Stimulated activated CD4-positive, alpha-beta T cell treated with anti-CD3 and anti-CD28 coated beads, TNF-alpha, amount 100 ng/mL, for 48 hours (primary cell): Measurements from ENCODE around the gene CBL.

ENCODE experiments used
- DNase-seq, 3 donors: peaks; one replicate each; pipeline ENCODE4 v3.0.0-alpha.2; 2020; ENCODE audit warnings: low read depth in 3 of 3

CBL gene

GRCh38 chr11:119334174-119334930 is 128.2 kb downstream of the CBL start, which contains the start of gene RNF26:
Gene RNF26, plus strand, starts transcription at chr11:119334527. Its CDS starts 596 bp downstream, at chr11:119335123.
- DNase-seq, result peak; percentile 89 to 91 (median 91)

- no peak for DNase-seq
Measured at GRCh38 chr11:119335091-119335654, 129.0 kb downstream of the CBL start.

- no peak for DNase-seq
Measured at GRCh38 chr11:119335655-119336543, 129.8 kb downstream of the CBL start.

- no peak for DNase-seq
Measured at GRCh38 chr11:119336744-119337469, 130.8 kb downstream of the CBL start.

GRCh38 chr11:119337581-119338317 is 131.6 kb downstream of the CBL start:
- no peak for DNase-seq

- peak in 2 of 3 donors; percentile 61 to 62 for DNase-seq
Measured at GRCh38 chr11:119338318-119338890, 132.3 kb downstream of the CBL start.

- DNase-seq, result no peak
Measured at GRCh38 chr11:119338965-119339588, 132.9 kb downstream of the CBL start.

GRCh38 chr11:119339589-119340334 is 133.6 kb downstream of the CBL start:
- DNase-seq, result no peak

- no peak for DNase-seq
Measured at GRCh38 chr11:119340335-119341221, 134.4 kb downstream of the CBL start, which contains the start of gene C1QTNF5. Gene C1QTNF5, minus strand, starts transcription at chr11:119340883. Its CDS starts 486 bp downstream, at chr11:119340397.

GRCh38 chr11:119341222-119342022 is 135.3 kb downstream of the CBL start:
- DNase-seq, result no peak

- no peak for DNase-seq
Measured at GRCh38 chr11:119342023-119342300, 135.8 kb downstream of the CBL start.

- DNase-seq, result no peak
Measured at GRCh38 chr11:119342362-119343130, 136.4 kb downstream of the CBL start.

GRCh38 chr11:119343726-119344125 is 137.6 kb downstream of the CBL start:
- no peak for DNase-seq

GRCh38 chr11:119344291-119345010 is 138.3 kb downstream of the CBL start:
- DNase-seq, result no peak

- DNase-seq, result no peak
Measured at GRCh38 chr11:119345685-119346084, 139.5 kb downstream of the CBL start.

GRCh38 chr11:119346605-119347004 is 140.5 kb downstream of the CBL start, which contains the start of gene MFRP:
Gene MFRP, minus strand, starts transcription at chr11:119346705. Its CDS starts 192 bp downstream, at chr11:119346513.
- no peak for DNase-seq
